Esophagus muscularis mucosa (tissue), 3 donors: Measurements from ENCODE around the gene PRKCH.

Experiments used
- EP300 ChIP-seq: sonication (generic); formaldehyde crosslinking; IDR thresholded peaks from one replicate; pipeline ENCODE4 v1.6.1; 2017; ENCODE audit warnings: antibody characterized with exemption
- TF ChIP-seq, protein P1 (sequence below), 3 experiments: fragments of 200-600 bp in 2 of 3; fragments of 450-650 bp in 1 of 3; sonication (generic) in 2 of 3; IDR thresholded peaks; one replicate each; pipeline ENCODE4 v1.5.1; 2017 to 2019; ENCODE audit warnings: antibody characterized with exemption in 3 of 3, mild to moderate bottlenecking in 2 of 3, moderate library complexity in 1 of 3

DNA sequence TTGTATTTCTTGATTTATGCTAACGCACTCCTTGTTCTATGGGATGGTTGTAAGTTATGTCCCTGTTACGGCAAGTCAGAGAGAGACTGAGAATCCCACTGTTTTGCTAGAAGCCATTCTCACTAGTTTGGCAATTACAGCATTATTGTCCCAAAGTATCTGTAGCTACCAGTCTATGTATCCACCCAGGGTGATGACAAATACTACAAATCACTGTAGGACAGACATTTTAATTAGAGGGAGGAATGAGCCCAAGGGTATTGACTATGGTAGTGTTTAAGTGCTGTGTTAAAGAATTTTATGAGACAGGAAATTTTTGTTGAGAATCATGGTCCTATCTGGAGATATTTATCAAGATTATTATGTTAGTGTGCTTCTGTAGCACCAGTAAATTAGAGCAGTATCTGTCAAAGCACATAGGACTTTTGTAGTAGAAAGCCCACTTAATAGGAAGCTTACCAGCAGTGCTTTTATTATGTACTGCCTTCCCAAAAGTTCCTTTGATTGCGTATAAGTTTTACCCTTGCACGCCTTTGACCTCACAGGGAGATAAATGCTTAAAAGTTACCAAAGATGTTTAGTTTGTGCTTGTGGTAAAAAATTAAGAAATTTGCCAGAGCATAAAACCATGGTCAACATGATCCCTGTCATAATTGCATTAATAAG lies 10.7 kb downstream of the PRKCH start:
- TF ChIP-seq, protein P1, sequence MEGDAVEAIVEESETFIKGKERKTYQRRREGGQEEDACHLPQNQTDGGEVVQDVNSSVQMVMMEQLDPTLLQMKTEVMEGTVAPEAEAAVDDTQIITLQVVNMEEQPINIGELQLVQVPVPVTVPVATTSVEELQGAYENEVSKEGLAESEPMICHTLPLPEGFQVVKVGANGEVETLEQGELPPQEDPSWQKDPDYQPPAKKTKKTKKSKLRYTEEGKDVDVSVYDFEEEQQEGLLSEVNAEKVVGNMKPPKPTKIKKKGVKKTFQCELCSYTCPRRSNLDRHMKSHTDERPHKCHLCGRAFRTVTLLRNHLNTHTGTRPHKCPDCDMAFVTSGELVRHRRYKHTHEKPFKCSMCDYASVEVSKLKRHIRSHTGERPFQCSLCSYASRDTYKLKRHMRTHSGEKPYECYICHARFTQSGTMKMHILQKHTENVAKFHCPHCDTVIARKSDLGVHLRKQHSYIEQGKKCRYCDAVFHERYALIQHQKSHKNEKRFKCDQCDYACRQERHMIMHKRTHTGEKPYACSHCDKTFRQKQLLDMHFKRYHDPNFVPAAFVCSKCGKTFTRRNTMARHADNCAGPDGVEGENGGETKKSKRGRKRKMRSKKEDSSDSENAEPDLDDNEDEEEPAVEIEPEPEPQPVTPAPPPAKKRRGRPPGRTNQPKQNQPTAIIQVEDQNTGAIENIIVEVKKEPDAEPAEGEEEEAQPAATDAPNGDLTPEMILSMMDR (IDR thresholded peaks at IDR 0.05), result no peak
- TF ChIP-seq EP300, result no peak
